ENCODE data around the gene BCL6. TPM values are rescaled to one million over a fixed set of nuclear protein-coding genes. Genes with fewer than 3 reads are reported as not detected.

The BCL6 gene
- polyA plus RNA-seq, 1 donor (not counting 4 experiments of a cell fraction or from before 2014, with no cell fraction given), result 7.7 TPM

- dilution Hi-C loops (cut with MboI; ENCODE audit: extremely low pct_ligation_motif_present, low sequenced_read_pairs), result loop anchor here (25.0 kb wide), 1 partner anchor 1202 kb away; no protein-coding TSS in a partner anchor
- no peak overlapping the region for H3K27ac ChIP-seq (ENCODE audit: control insufficient read depth, insufficient read depth, low read length)
- no peak overlapping the region for H2AFZ ChIP-seq (ENCODE audit: control insufficient read depth, low read length)
- no peaks in the 10 kb centered on the region for H3K9me3 ChIP-seq (ENCODE audit: control insufficient read depth, low read depth, low read length)
- no peak overlapping the region for H3K4me3 ChIP-seq (ENCODE audit: control insufficient read depth in 2 of 3, extremely low read depth in 1 of 3, insufficient read depth in 2 of 3, low read depth in 1 of 3, low read length in 3 of 3)
- no peak for TF ChIP-seq CTCF (optimal IDR thresholded peaks at IDR 0.05 in 1 of 3, IDR thresholded peaks at IDR 0.05 in 1 of 3, conservative IDR thresholded peaks at IDR 0.05 in 1 of 3; ENCODE audit: extremely low read depth in 1 of 3, insufficient read depth in 2 of 3, low read length in 3 of 3)
- TF ChIP-seq EZH2 (IDR thresholded peaks at IDR 0.05; ENCODE audit: low read length), result no peak
- H3K27me3 ChIP-seq (ENCODE audit: control insufficient read depth, extremely low read depth, insufficient read depth, low read length), result no peaks in the 10 kb centered on the region
- H3K4me1 ChIP-seq (ENCODE audit: control insufficient read depth, extremely low read depth, insufficient read depth, low read length), result peaks cover 37% of the 10 kb centered on the region
- no peak for DNase-seq (ENCODE audit: low read depth, low spot score)
- peaks cover 11% of the 10 kb centered on the region for H3K79me2 ChIP-seq (ENCODE audit: control insufficient read depth, insufficient read depth, low read length)
- H3K9me1 ChIP-seq (ENCODE audit: control insufficient read depth, extremely low read depth, insufficient read depth, low read length), result no peaks in the 10 kb centered on the region
- no peaks in the 10 kb centered on the region for H4K20me1 ChIP-seq (ENCODE audit: control insufficient read depth, extremely low read depth, insufficient read depth, low read length)
- H3K36me3 ChIP-seq (ENCODE audit: control insufficient read depth in 2 of 2, extremely low read depth in 1 of 2, insufficient read depth in 2 of 2, low read length in 2 of 2), result peaks cover 12 to 22% of the 10 kb centered on the region in 2 experiments
- H3K9ac ChIP-seq (ENCODE audit: control insufficient read depth, extremely low read depth, insufficient read depth, low read length), result no peak overlapping the region
- no peak for FAIRE-seq
- H3K4me2 ChIP-seq (ENCODE audit: control insufficient read depth, extremely low read depth, insufficient read depth, low read depth, low read length), result no peak overlapping the region
These were observed 9.9 kb downstream of the BCL6 start for GRCh38 chr3:187735383-187735782.

GRCh38 chr3:187734841-187735240 lies 10.4 kb downstream of the BCL6 start:
- Histone ChIP-seq H3K36me3 (ENCODE audit: control insufficient read depth in 2 of 2, extremely low read depth in 1 of 2, insufficient read depth in 2 of 2, low read length in 2 of 2) (peaks cover 12 to 23% of the 10 kb centered on the region in 2 experiments), H3K4me1 (ENCODE audit: control insufficient read depth, extremely low read depth, insufficient read depth, low read length) (peaks cover 32% of the 10 kb centered on the region), H3K79me2 (ENCODE audit: control insufficient read depth, insufficient read depth, low read length) (peaks cover 11% of the 10 kb centered on the region), H3K27me3 (ENCODE audit: control insufficient read depth, extremely low read depth, insufficient read depth, low read length) (no peaks in the 10 kb centered on the region), H4K20me1 (ENCODE audit: control insufficient read depth, extremely low read depth, insufficient read depth, low read length) (no peaks in the 10 kb centered on the region), H3K4me3 (ENCODE audit: control insufficient read depth in 2 of 3, extremely low read depth in 1 of 3, insufficient read depth in 2 of 3, low read depth in 1 of 3, low read length in 3 of 3) (no peak overlapping the region), H3K4me2 (ENCODE audit: control insufficient read depth, extremely low read depth, insufficient read depth, low read depth, low read length) (no peak overlapping the region), H2AFZ (ENCODE audit: control insufficient read depth, low read length) (no peak overlapping the region), H3K9ac (ENCODE audit: control insufficient read depth, extremely low read depth, insufficient read depth, low read length) (no peak overlapping the region), H3K27ac (ENCODE audit: control insufficient read depth, insufficient read depth, low read length) (no peak overlapping the region), H3K9me1 (ENCODE audit: control insufficient read depth, extremely low read depth, insufficient read depth, low read length) (no peaks in the 10 kb centered on the region), H3K9me3 (ENCODE audit: control insufficient read depth, low read depth, low read length) (no peaks in the 10 kb centered on the region)
- dilution Hi-C loops (cut with MboI; ENCODE audit: extremely low pct_ligation_motif_present, low sequenced_read_pairs), result loop anchor here (25.0 kb wide), 1 partner anchor 1202 kb away; no protein-coding TSS in a partner anchor
- no peak for FAIRE-seq
- TF ChIP-seq CTCF (optimal IDR thresholded peaks at IDR 0.05 in 1 of 3, IDR thresholded peaks at IDR 0.05 in 1 of 3, conservative IDR thresholded peaks at IDR 0.05 in 1 of 3; ENCODE audit: extremely low read depth in 1 of 3, insufficient read depth in 2 of 3, low read length in 3 of 3) (no peak), EZH2 (IDR thresholded peaks at IDR 0.05; ENCODE audit: low read length) (no peak)
- DNase-seq (ENCODE audit: low read depth, low spot score), result no peak
